NCI-H2196 treated with DMSO at 0.1 percent for 48 hours (cell line): ENCODE measurements around the gene AZI2.

Experiments used
- DNase-seq: peaks from one replicate; lab custom pipeline; 2025; ENCODE audit not compliant: unreplicated experiment; lab: John Stamatoyannopoulos, UW

Gene AZI2

DNA sequence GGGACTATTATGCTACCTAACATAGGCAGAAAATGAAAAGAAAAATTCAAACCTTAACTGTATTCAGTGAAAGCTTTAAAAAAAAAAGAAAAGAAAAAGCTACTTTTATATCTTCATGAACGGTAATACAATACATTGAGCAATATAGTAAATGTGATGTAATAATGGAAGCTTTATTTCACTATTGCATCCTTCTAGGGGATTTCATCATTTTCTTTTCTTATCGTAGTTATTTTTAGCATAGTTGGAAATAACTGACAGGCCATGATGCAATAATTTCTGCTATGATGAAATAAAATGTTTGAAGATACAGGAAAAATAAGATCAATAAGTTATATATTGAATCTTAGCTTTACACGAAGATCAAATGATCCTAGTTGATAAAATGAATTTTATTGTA lies 40.4 kb downstream of the AZI2 start:
- DNase-seq: no peak

DNA sequence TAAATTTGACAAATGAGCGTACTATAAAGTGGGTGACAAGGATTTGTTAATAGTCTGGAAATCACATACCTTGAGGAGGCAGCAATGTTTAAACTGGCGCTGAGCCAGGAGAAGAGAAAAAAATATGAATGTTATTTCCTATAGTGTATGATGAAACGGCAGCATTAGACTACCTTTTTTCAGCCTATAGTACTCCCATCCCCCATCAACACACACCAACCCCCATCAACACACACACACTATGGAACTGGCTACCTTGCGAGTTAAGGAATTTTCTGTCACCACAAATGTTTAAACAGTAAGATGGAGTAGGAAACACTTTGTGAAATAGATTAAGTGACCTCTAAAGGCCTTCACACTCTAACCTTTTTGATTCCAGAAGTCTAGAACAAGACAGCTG lies 46.9 kb downstream of the AZI2 start:
- DNase-seq: no peak

DNA sequence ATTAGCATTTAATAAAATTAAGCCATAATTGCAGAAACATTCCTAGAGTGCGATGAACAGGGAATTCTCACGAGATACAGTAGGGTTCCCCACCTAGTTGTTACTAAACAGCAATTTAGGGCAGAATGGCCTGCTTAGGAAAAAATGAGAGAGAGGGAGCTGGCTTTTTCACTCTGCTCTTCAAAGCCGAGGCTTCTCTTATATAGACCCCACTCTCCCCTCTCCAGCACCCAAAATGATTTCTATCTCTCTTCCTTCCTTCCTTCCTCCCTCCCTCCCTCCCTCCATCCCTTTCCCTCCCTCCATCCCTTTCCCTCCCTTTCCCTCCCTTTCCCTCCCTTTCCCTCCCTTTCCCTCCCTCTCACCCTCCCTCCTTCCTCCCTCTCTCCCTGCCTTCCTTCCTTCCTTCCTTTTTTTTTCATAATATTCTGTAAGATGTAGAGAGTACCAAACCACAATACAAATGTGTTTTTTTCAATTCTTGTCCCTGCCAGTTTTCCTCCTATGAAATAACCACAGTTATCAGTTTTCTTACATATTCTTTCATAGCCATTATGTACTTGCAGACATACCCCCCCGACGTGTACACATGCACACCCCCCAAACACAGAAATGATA lies 48.2 kb downstream of the AZI2 start:
- no peak for DNase-seq

DNA sequence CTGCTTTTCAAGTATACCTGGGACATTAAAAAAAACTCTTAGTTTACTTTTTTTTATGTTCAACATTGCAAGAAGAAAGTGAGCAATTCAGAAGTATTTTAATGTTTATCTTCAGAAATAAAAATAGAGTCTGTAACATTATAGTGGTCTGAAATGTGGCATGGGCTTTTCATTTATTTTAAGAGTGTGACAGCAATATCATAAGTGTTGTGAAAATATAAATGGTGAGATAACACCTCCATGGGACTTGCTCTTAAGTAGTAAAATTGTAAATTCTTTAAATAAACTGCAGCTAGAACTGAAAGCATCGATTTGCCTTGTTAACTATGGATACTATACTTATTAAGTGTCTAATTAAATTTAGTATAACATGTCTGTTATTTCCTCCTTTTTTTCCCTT lies 48.9 kb downstream of the AZI2 start:
- DNase-seq: no peak

DNA sequence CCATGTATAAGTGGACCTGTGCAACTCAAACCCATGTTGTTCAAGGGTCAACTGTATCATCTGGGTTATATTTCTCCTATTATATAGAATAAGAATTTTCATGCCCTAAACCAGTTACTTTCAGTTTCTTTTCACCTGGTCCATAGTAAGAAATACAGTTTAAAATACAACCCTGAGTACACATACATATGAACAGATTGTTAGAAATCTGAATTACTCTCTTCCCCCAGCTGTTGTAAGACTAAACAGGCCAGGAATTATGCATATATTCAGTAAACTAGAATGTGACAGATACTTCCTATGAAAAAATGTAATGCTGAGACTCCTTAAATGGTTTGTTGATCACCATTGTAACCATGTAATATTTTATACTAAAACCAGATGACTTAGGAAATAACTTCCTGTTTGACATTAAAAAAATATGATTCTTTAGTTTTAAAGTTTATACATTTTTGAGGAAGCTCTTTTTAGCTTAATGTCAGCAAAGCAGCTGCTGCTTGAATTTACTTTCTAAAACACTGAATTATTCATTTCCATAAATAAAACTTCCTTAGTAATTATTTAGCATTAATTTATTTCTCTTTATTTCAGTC lies 52.6 kb downstream of the AZI2 start:
- no peak for DNase-seq

DNA sequence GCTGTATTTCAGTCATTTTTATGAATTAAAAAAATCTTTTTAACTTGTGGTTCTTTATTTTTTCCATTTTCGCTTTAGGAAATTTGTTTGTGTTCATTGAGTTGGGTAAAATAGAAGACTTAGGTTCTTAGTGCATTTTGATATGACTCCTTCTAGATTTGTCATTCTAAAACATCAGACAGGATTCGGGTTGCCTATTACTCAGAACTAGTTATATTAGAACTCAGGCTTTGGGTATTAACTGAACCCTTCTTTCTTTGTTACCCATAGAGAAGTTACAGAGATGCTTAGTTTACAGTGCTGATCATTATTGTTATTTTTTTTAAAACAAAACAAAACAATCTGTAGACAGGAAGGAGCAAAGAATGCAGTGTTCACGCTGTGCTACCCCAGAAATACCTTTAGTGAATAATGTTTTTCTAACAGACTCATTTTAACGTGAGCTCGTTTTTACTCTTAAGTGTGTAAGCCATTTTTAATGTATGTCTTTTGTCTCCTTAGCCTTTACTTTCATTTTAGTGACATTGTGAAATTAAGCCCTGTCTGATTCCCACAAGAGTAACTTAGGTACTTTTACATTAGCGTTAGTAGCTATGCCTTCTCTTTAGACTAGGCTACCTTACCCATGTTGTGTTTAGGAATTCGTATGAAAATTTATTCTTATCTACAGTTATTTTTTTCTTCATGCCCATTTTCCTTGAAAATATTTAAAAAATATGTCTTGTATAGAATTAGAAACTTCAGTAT lies 53.8 kb downstream of the AZI2 start:
- DNase-seq: no peak

DNA sequence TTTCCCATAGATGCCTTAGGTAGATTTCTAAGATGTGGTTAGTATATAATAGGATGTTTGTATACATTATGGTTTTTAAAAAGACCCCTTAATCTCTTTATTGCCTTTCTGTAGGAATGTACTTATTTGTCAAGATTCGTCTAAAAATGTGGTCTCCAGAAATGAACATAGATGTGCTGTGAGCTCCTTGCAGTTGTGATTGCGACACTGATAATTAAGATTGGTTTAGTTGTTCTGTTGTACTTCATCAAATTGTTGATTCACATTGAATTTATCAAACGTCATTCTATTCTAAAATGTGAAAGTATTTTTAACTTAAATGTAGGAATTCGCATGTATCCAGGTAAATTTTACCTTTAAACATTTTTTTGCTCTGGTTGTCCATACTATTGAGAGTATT lies 56.0 kb downstream of the AZI2 start:
- no peak for DNase-seq

DNA sequence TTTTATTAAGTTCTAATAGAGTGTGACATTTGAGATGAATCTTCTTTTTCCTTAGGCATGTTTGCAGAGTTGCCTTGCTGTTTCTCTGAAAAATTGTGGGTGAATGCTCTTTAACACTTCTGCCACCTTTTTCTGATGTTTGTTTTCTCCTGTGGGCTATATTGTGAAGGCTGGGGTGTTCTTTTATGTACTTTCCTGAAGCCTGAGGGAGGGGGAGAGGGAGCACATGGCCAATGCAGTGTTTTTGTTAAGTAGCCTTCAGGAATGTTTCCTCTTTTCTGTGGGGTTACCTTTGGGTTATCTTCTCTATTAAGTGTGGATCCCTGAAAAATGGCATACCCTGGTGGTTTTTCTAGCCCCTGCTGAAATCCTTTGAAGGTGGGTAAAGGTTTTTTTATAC lies 57.0 kb downstream of the AZI2 start:
- no peak for DNase-seq

DNA sequence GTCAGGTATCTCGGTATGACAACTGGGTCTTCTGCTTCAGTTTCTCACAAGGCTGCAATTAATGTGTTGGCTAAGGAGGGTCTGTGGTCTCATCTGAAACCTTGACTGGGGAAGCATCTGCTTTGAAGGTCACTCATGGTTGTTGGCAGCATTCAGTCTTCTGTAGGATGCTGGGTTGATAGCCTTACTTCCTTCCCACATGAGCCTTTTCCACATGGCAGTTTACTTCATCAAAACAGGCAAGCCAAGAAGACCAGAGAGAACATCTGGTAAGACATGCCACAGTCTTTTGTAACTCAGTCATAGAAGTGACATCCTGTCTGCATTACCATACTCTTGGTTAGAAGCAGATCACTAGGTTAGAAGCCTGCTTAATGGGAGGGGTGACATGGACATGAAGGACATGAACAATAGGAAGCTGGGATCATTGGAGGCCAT lies 57.7 kb downstream of the AZI2 start:
- DNase-seq: no peak

DNA sequence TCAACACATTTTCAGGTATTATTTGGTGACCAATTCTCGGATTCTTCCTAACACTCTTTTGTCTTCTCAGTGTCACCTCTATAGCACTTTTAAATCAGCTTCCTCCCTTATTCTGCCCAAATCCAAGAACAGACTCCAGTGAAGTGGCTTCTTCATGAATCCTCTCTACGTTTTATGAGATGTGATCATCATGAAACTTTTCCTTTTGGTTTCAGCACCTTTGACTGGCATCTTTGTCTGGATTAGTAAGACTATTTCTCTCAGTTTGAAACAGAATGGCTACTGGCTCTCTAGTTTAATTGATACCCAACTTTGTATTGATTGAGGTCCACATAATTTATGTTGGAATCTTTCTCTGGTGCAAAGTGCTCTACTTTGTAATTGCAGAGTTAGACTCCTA lies 61.6 kb downstream of the AZI2 start:
- no peak for DNase-seq

DNA sequence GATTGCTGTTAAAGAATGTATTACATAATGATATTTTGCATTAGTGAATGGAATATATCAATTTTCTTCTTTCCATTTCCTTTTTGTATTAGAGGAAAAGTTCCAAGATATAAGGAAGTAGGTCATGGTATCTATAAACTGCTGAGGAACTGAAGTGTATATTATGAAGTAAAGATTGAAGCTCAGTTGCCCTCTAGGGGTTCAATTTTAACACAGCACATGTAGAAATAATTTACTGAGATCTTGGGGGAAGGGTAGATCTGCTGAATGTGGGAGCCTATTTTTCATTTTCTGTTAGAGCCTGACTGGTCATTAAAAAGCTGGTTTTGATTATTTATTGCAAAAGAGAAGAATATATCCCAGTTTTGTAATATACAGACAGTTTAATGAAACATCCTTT lies 62.0 kb downstream of the AZI2 start:
- DNase-seq: no peak

DNA sequence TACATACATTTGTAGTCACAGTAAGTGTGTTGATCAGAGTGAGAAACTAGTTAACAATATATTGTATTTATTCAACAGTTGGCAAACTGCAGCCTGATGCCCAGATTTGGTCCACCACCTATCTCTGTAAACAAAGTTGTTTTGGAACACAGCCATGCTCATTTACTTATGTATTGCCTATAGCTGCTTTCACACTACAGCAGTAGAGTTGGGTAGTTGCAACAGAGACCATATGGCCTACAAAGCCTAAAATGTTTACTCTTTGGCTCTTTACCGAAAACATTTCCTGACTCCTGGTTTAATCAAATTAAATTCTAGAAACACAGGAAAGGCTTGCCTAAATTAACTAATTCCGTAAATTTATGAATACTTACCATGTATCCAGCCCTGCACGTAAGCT lies 67.8 kb downstream of the AZI2 start:
- DNase-seq: no peak

DNA sequence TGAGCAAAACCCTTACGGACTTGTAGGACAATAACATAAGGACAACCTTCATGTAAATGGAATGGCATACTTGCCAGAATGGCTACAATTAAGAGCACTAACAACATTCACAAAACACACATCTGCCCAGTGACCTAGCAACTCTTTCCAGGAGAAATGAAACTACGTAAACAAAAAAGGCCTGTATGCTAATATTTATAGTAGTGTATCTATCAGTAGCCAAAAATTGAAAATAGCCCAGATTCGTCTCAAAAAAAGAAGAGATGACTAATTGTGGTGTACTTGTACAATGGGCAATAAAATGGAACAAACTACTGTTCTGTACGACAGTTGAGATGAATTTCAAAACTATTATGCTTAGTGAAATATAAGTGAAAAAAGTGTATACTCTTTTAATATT lies 68.9 kb downstream of the AZI2 start:
- no peak for DNase-seq

DNA sequence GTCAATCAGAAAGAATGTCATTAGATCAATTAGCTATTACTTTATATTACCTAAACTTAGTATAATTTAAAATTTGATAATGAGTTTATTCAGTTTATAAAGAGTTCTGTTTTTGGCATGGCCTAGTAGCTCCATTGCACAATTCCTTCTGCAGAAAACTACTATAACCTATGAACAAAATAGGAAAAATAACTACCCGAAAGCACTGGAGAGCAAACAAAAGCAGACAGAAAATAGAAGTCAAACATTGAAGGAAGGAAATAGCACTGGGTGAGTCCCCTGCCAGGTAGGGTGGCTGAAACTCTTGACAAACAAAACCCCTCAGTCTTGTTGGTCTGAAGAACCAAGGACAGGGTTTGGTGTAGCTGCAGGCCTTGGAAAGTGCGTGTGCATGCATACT lies 69.7 kb downstream of the AZI2 start:
- no peak for DNase-seq

DNA sequence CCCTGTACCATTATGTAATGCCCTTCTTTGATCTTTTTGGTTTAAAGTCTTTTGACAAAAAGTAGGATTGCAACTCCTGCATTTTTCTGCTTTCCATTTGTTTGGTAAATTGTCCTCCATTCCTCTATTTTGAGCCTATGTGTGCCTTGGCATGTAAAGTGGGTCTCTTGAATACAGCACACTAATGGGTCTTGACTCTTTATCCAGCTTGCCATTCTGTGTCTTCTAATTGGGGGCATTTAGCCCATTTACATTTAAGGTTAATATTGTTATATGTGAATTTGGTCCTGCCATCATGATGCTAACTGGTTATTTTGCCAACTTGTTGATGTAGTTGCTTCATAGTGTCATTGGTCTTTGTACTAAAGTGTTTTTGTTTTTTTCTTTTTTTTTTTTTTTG lies 74.8 kb downstream of the AZI2 start:
- DNase-seq: no peak
